Suprapubic skin (tissue), 4 donors: ENCODE measurements around the gene CNPY4. TPM values are rescaled to one million over a fixed set of nuclear protein-coding genes. Genes with fewer than 3 reads are reported as not detected.

Experiments
- DNase-seq, 2 donors: peaks; one replicate each; pipeline ENCODE4 v3.0.0-alpha.2; 2019; ENCODE audit warnings: low spot score in 2 of 2
- H3K27ac ChIP-seq: fragments of 200-600 bp; sonication (generic); one replicate; pipeline ENCODE4 v1.5.1; 2019
- H3K27me3 ChIP-seq: fragments of 200-600 bp; sonication (generic); one replicate; pipeline ENCODE4 v1.5.1; 2019
- H3K36me3 ChIP-seq: fragments of 200-600 bp; sonication (generic); one replicate; pipeline ENCODE4 v1.5.1; 2019
- H3K4me1 ChIP-seq: fragments of 200-600 bp; sonication (generic); one replicate; pipeline ENCODE4 v1.5.1; 2019
- H3K4me3 ChIP-seq: fragments of 200-600 bp; sonication (generic); one replicate; pipeline ENCODE4 v1.5.1; 2019; ENCODE audit warnings: mild to moderate bottlenecking
- H3K9me3 ChIP-seq: fragments of 200-600 bp; sonication (generic); one replicate; pipeline ENCODE4 v1.5.1; 2019
- EP300 ChIP-seq: sonication (generic); formaldehyde crosslinking; IDR thresholded peaks from one replicate; pipeline ENCODE4 v1.6.1; 2017; ENCODE audit warnings: antibody characterized with exemption
- POLR2A ChIP-seq, 2 donors: fragments of 450-650 bp; IDR thresholded peaks; one replicate each; pipeline ENCODE4 v1.6.1; 2017; ENCODE audit warnings: antibody characterized with exemption in 2 of 2, mild to moderate bottlenecking in 2 of 2, moderate library complexity in 2 of 2
- POLR2AphosphoS5 ChIP-seq, 3 donors: sonication (generic); formaldehyde crosslinking; IDR thresholded peaks; one replicate each; pipeline ENCODE4 v1.6.1; 2017; ENCODE audit warnings: antibody characterized with exemption in 3 of 3
- WGBS: methylation state at CpG from one replicate; pipeline ENCODE4 v1.1.5; 2018; 5-methylcytosine and 5-hydroxymethylcytosine counted together
- total RNA-seq, 4 donors: library from RNA; depleted of rRNA; stranded (reverse); fragments of >200 nt; gene quantifications; one replicate each; pipeline ENCODE4 v1.1.0, GENCODE V29; 2016
- TF ChIP-seq, protein P1 (sequence below), 2 donors: fragments of 200-600 bp in 1 of 2; fragments of 450-650 bp in 1 of 2; sonication (generic) in 1 of 2; IDR thresholded peaks; one replicate each; pipeline ENCODE4 v1.5.1; 2016 to 2019; ENCODE audit warnings: antibody characterized with exemption in 2 of 2, mild to moderate bottlenecking in 1 of 2, moderate library complexity in 1 of 2

The CNPY4 gene
- total RNA-seq, 4 donors from 2014 or later: 4.5 to 7.1 (median 5.4) TPM

DNA sequence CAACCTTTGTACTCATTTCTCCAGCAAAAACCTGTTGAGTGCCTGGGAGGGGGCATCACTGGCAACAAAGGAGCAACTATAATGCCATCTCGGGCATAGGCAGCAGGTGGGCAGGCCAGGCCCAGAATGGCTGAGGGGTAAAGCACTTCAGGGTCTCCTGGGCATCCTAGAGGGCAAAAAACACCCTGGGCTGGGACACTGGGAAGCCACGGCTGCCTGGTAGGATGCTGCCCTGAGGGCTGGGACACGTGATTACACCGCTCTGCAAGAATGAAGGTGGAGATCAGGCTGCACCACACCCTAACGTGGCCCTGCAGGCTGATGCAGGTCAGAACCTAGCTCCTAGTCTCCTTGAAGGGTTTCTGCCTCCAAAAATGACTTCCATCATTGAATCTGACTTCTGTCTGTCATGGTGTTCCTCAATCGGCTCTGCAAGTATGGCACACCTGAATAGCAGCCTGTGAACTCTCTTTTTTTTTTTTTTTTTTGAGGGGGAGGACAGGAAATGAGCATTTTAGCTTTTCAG is 43.6 kb downstream of the CNPY4 start:
- Histone ChIP-seq H3K27me3 (no peaks in the 10 kb centered on the region), H3K4me1 (peaks cover 46% of the 10 kb centered on the region), H3K4me3 (no peak overlapping the region), H3K36me3 (no peaks in the 10 kb centered on the region), H3K27ac (peak overlapping the region; percentile 36), H3K9me3 (no peaks in the 10 kb centered on the region)
- DNase-seq: no peak
- WGBS: 41% methylated on average over 6 of the region's 6 CpGs
- TF ChIP-seq POLR2A (IDR thresholded peaks at IDR 0.05) (no peak), EP300 (no peak), POLR2AphosphoS5 (IDR thresholded peaks at IDR 0.05) (no peak)
- TF ChIP-seq, protein P1, sequence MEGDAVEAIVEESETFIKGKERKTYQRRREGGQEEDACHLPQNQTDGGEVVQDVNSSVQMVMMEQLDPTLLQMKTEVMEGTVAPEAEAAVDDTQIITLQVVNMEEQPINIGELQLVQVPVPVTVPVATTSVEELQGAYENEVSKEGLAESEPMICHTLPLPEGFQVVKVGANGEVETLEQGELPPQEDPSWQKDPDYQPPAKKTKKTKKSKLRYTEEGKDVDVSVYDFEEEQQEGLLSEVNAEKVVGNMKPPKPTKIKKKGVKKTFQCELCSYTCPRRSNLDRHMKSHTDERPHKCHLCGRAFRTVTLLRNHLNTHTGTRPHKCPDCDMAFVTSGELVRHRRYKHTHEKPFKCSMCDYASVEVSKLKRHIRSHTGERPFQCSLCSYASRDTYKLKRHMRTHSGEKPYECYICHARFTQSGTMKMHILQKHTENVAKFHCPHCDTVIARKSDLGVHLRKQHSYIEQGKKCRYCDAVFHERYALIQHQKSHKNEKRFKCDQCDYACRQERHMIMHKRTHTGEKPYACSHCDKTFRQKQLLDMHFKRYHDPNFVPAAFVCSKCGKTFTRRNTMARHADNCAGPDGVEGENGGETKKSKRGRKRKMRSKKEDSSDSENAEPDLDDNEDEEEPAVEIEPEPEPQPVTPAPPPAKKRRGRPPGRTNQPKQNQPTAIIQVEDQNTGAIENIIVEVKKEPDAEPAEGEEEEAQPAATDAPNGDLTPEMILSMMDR (IDR thresholded peaks at IDR 0.05): no peak

DNA sequence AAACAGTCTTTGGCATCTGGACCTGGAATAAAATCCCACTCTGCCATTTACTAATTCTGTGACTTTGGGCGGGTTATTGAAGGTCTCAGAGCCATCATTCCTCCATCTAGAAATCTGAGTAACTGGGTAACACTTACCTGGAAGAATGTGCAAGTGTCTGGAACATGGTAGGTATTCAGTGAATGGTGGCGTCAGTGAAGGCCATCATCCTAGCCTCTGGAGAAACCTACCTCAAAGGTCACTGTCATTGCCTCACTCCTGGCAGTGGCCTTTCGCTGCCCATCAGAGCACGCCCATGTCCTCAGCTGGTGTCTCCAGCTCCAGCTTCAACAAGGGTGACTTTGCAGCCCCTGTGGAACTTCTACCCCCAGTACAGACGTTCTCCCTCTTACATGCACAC is 44.4 kb downstream of the CNPY4 start:
- no peaks in the 10 kb centered on the region for H3K27me3 ChIP-seq
- peak overlapping the region; percentile 36 for H3K27ac ChIP-seq
- no peak overlapping the region for H3K4me3 ChIP-seq
- H3K36me3 ChIP-seq: no peaks in the 10 kb centered on the region
- WGBS: 96% methylated on average over 4 of the region's 5 CpGs
- DNase-seq: no peak
- no peak for TF ChIP-seq POLR2A (IDR thresholded peaks at IDR 0.05)
- TF ChIP-seq, protein P1 (IDR thresholded peaks at IDR 0.05): no peak
- no peak for TF ChIP-seq EP300
- TF ChIP-seq POLR2AphosphoS5 (IDR thresholded peaks at IDR 0.05): no peak
- no peaks in the 10 kb centered on the region for H3K9me3 ChIP-seq
- peaks cover 51% of the 10 kb centered on the region for H3K4me1 ChIP-seq

- H3K4me1 ChIP-seq: peaks cover 60% of the 10 kb centered on the region
- peak in 1 of 2 donors; percentile 55 for DNase-seq
- TF ChIP-seq, protein P1 (IDR thresholded peaks at IDR 0.05): no peak
- TF ChIP-seq POLR2AphosphoS5 (IDR thresholded peaks at IDR 0.05) (no peak), EP300 (no peak), POLR2A (IDR thresholded peaks at IDR 0.05) (no peak)
- no peaks in the 10 kb centered on the region for H3K9me3 ChIP-seq
- peak overlapping the region; percentile 73 for H3K27ac ChIP-seq
- no peak overlapping the region for H3K4me3 ChIP-seq
- WGBS: 56% methylated on average over 11 of the region's 16 CpGs
- H3K36me3 ChIP-seq: no peaks in the 10 kb centered on the region
- H3K27me3 ChIP-seq: peaks cover 3% of the 10 kb centered on the region
These were observed 47.0 kb downstream of the CNPY4 start for GRCh38 chr7:100166317-100166940.

DNA sequence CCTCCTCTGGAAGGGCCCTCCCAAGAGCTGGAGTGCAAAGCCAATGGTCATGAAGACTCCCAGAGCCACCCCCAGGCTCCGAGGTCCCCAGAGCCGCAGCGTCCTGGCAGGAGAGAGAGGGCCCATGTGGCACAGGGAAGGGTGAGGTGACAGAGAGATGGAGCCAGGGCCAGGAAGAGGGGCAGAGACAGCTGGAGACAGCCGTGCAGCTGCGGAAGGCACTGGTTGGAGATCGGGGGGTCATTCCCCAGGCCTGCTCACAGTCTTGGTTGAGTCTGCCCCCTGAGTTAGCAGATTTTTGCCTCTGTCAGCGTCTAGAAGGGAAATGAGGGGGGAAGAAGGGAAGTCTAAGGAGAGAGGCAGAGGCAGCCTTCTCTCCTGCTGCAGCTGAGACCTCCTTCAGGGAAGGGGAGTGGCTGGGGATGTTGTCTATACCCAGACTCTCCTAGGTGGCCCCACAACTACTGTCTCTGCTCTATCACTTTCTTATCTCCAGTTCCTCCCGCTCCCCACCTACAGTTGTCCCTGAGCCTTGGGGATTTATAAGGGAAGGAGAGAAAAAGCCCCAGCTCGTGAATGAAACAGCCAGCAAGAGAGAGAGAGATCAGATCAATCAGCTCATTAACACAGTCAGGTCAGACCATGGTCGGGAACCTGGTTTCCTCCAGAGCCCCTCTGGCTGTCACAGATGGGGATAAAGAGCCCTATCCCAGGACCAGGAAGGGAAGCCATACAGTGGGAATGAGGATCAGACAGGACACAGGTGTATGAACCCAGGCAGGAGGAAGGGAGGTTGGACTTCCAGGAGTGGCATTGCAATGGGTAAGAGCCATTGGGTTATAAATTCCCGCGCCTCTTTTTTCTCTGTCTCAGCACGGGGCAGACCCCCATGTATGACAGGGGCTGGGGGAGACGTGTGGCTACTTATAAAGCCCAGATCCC is 47.8 kb downstream of the CNPY4 start:
- H3K27me3 ChIP-seq: peaks cover 7% of the 10 kb centered on the region
- peak overlapping the region; percentile 57 for H3K4me3 ChIP-seq
- H3K9me3 ChIP-seq: no peaks in the 10 kb centered on the region
- peak in 1 of 2 donors; percentile 62 for DNase-seq
- no peaks in the 10 kb centered on the region for H3K36me3 ChIP-seq
- peak overlapping the region; percentile 73 for H3K27ac ChIP-seq
- TF ChIP-seq, protein P1 (IDR thresholded peaks at IDR 0.05): no peak
- TF ChIP-seq POLR2A (IDR thresholded peaks at IDR 0.05) (no peak), POLR2AphosphoS5 (IDR thresholded peaks at IDR 0.05) (no peak), EP300 (no peak)
- 24% methylated on average over 12 of the region's 14 CpGs for WGBS
- peaks cover 65% of the 10 kb centered on the region for H3K4me1 ChIP-seq

DNA sequence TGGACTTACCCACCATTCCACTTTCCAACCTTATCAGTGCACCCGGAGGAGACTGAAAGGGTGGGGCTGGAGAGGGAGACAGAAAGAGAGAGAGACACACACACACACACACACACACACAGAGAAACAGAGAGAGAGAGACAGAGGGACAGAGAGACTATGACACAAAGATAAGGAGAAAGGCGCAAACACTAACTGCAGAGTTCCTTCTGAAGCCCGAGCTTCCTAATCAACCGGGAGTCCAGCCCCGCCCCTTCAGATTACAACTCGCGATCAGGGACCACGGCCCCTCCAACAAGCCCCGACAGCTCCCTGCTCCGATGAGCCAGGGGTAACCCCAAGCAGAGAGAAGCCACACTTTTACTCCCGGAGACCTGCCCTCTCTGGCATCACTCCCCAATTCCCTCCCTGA is 48.5 kb downstream of the CNPY4 start:
- TF ChIP-seq EP300 (no peak), POLR2AphosphoS5 (IDR thresholded peaks at IDR 0.05) (no peak), POLR2A (IDR thresholded peaks at IDR 0.05) (no peak)
- TF ChIP-seq, protein P1 (IDR thresholded peaks at IDR 0.05): no peak
- Histone ChIP-seq H3K9me3 (no peaks in the 10 kb centered on the region), H3K36me3 (no peaks in the 10 kb centered on the region), H3K27ac (peak overlapping the region; percentile 73), H3K27me3 (peaks cover 7% of the 10 kb centered on the region), H3K4me1 (peaks cover 58% of the 10 kb centered on the region), H3K4me3 (peak overlapping the region; percentile 57)
- DNase-seq: no peak
- WGBS: 1% methylated on average over 11 of the region's 11 CpGs
